GM19463 (cell line): Measurements from ENCODE around the gene AP3S1.
A peak's percentile ranks its signal among the peaks of the same experiment; 100 is the strongest.
"Not testable (repeated sequence)": the region's sequence is repeated elsewhere in the genome, so short reads cannot be mapped to it uniquely, and the experiment has no call there.

ENCODE experiments used
- ATAC-seq: cut with Tn5 transposase; IDR thresholded peaks from one replicate; pipeline ENCODE4 v1.9.1; 2021; ENCODE audit warnings: mild to moderate bottlenecking, moderate library complexity; ENCODE audit not compliant: unreplicated experiment

The AP3S1 gene

DNA sequence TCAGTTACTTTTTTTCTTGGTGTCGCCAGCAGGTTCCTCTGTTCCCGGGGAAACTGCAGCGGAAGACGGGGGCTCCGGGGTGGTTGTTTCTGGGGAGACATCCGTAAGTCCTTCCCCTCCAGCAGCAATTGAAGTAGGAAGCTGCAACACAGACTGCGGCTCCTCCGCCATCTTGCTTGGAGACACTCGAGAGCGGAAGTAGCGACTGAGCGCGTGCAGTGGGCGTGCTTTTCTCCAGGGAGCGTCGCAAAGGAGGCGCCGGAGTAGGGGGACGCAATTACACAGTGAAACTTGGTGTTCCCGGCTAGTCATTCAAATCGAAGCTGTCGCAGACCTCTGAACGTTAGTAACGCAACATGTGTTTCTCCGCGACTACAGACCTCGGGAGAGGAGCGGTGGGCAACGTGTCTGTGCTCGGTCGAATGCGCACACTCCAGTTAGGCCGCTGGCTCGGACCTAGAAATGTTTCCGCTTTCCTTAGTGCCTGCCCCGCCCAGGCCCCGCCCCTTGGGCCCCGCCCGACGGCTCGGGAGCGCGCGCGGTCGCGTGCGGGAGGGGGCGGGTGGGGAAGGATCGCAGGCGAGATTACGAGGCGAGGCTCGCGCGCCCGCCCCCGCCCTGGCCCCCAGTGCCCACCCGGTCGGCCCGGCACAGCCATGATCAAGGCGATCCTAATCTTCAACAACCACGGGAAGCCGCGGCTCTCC lies at the start of gene AP3S1, which contains the start of gene ATG12:
TSS of gene AP3S1 (plus strand) at position 554 of the 707 bp plus-strand sequence. CDS start at position 657, 103 bp downstream.
TSS of gene ATG12 (minus strand) at position 184 of the 707 bp plus-strand sequence. CDS start at position 171, 13 bp downstream.
- peak; percentile 75 for ATAC-seq

DNA sequence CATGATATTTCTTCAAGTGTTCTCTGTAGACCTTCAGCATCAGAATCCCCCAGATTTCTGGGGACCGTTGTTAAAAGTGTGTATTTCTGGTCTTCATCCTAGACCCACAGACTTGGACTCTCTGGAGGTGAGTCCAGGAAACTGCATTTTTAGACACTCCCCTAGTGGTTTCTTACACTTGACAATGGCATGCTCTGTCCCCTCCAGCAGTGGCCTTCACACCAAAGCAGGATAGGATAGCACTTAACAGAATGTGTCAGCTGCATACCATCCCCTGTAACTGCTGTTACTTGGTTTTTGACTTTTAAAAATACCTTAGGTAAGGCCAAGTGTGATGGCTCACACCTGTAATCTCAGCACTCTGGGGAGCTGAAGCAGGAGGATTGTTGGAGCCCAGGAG lies 46.0 kb upstream of the AP3S1 start:
- ATAC-seq = no peak

DNA sequence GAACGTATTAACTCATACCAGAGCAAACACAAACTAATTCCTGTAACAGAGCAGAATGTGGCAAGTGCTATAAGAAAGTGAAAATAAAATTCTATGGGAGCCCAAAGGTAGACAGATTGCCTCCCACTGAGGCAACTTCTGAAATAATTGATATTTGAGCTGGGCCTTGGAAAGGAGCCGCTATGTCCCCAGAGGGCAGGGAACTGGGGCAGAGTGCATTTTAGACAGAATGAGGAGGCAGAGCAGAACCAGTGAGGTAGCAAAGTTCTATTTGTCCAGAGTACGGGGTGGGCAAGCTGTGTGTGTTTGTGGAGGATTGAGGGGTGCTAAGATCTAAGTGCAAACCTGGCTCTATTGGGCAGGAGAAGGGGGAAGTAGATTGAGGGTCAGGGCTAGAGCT lies 45.1 kb upstream of the AP3S1 start:
- ATAC-seq = no peak

DNA sequence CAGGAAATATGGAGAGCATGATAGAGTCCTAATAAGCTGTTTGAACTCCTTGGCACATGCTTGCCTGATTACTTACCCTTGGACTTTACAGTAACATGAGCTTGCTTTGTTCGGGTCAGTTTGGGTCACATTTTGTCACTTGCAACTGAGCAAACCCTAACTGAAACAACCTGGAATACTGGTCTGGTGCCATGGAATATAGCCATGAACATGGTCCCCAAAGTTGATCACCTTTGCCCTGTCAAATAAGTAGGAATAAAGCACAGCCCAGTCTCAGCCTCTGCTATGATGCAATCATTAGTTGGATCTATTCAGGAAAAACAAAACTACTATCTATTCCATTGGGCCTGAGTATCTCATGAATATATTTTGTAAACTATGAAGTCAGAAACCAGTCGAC lies 43.5 kb upstream of the AP3S1 start:
- no peak for ATAC-seq

DNA sequence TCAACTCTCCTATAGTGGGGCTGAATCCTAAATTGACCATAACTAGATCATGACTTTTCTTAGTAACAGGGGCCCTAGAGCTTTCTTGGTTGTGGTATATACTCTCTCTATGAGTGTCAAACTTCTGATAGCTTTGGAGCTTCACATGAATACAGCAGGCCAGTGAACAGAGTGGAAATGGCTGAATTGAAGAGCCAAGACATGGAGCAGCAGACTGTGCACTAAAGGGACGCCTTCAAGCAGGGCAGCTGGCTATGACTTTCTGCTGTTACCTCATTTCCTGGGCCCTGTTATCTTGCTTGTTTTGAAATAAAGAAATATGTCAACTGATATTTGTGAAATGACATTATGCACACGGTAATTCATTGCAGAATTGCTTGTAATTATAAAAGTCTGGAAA lies 41.6 kb upstream of the AP3S1 start:
- ATAC-seq = no peak

DNA sequence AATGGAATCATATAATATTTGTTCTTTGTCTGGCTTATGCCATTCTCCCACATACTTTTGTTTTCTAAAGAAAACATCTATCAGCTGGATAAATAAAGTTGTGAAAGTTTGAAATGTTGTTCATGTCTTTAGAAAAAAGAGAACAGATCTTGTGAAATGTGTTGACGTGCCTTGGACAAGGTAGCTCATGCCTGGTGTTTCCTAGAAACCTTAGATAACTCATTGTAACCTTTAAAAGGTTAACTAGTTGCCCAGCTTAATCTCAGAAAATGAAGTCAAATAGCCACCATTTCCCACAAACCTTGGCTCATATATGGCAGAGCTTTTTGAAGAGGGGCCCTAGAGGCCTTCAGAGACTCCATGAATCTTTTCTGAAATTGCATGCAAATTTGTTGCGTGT lies 40.6 kb upstream of the AP3S1 start:
- no peak for ATAC-seq

DNA sequence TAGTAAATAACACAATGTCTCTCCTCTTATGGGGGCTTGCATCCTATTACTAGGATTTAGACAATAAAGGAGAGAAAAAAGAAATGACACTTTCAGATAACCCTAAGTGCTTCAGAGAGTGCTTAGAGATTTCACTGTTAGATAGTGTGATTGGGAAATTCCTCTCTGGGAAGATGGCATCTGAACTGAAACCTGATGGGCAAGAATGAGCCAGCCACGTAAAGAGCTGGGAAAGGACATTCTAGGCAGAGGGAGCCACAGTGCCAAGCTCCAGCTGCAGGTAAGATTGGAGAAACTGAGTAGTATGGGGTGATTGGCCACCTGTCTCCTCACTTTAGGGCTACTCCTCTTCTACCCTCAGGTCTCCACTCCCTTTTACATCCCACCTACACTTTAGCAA lies 39.8 kb upstream of the AP3S1 start:
- no peak for ATAC-seq

DNA sequence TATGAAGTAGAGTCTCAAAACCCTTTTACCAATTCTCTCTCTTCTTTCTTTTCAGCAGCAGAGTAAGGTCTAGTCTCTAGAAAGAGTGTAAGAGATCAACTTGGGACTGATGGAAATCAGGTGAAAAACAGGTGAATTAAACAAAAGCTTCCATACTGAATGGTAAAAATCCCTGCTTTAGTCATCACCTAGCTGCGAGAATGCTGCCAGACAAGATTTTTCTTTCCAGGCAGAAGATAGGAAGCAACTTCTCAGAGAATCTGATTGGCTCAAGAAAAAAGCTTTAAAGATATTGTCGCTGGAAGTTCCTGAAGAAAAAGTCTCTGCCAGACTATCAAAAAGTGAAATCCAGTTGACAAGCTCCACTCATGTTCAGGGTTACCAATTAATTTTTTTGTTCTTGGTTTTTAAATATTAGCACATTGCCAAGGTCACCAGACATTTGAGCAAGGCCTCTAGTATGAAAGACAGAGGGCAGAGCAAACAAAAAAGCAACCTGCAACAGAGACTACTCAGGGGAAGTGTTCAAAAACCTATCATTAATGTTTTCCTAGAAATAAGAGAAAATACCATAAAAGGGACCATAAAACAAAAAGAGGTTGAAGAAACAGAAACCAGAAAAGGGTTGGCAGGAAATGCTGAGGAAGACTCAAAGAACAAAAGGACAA lies 34.6 kb upstream of the AP3S1 start:
- no peak for ATAC-seq

DNA sequence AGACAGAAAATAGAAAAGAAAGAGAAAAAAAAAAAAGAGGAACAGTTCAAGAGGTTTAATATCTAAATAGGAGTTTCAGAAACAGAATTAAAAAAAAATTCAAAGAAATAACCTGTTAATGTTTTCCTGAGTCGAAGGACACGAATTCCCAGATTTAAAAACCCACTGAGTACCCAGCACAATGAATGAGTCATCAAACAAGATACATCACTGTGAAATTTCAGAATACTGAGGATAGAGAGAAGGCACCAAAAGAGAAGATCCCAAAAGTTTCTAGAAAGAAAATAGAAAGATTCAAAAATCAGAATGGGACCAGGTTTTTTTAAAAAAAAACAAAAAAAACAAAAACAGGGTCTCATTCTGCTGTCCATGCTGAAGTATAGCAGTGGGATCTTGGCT lies 34.1 kb upstream of the AP3S1 start:
- ATAC-seq = no peak

DNA sequence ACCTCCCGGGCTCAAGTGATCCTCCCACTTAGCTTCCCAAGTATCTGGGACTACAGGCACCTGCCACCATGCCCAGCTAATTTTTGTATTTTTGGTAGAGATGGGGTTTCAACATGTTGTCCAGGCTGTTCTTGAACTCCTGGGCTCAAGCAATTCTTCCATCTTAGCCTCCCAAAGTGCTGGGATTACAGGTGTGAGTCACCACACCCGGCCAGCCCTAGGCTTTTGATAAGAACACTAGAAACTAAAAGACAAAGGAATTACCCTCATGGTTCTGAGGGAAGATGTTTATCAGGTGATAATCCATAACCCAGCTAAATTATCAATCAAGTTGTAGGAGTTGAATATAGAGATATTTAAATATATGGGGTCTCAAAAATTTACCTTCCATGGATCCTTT lies 33.7 kb upstream of the AP3S1 start:
- ATAC-seq = not testable (repeated sequence)

DNA sequence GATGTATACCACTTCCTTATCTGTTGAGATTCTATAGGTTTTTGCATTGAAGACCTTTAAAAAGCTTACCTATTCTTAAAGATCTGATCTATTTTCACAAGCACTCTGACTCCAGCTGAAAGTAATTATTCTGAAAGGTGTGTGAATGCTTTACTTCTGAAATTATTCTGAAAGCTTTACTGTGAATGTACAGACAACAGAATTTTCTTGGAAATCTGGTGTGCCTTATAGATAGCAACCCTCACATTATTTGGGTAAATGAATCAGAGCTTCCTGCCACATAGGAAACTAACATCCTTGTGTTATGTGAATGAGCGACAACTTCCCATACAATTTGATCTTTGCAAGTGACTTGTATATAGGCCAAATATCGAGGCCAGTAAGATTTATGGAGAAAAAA lies 31.8 kb upstream of the AP3S1 start:
- ATAC-seq = no peak

DNA sequence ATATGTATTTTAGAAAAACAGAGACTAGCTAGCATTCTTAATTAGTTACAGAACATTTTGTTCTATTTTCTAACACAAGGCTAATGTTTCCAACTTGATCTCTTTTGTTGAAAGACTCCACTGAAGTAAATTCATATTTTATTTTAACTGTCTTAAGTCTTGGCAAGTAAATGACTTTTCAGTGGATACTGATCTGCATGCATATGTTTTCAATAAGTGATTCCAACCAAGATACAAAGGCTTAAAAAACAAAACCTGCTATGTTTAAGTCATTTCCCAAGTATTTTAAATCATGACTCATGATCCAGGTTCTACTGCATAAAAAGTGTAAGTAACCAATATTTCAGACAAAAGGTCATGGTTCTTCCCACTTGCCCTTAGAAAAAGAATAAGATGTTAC lies 31.0 kb upstream of the AP3S1 start:
- ATAC-seq = no peak

DNA sequence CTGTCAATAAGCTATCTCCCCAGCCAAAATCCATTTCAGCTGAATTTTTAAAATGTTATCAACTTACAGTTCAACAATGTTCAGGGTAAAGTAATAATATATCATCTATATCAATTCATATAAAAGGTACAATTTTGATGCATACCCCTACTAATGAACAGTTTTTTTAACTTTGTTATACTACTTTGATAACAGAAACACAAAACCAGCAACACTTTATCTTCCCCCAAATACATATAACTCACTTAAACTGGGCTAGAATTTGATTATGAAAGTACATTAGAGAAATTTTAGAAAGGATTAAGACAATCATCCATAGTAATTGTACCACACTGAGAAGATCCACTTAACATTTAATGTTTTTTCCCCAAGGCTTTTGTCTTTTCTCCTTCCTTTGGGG lies 30.3 kb upstream of the AP3S1 start:
- no peak for ATAC-seq

DNA sequence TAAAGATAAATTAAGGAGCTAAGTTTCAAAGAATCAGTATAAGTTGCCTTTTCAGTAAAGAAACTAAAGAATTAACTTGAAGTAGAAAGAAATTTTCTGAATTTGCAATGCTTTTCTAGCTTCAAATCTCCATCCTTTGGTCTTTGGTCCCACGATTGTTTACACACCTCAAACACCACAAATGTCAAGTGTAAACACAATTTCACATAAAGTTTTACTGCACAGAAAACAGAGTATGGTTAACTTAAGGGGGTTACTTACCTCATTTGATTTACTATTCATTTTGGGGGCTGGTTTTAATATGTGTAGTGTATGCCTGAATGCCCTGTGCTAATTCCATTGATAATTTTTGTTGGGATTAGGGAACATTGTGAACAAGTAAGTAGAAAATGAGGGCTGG lies 29.4 kb upstream of the AP3S1 start:
- ATAC-seq = no peak

DNA sequence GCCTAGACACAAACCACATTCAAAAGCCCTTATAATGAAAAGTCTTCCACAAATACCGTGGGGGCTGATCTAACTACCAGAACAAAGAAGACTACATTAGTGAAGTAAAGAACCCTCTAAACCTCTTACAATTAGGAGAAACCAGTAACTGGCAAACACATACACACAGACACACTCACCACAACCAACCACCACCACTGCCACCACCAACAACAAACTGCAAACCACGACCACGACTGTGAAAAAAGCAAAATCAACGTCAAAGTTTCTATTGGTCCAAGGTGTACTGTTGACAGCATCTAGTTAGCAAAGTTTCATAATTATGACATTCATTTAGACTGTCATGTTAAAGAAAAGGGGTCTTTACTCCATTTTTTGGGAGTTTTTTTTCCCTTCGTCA lies 28.0 kb upstream of the AP3S1 start:
- ATAC-seq = no peak

DNA sequence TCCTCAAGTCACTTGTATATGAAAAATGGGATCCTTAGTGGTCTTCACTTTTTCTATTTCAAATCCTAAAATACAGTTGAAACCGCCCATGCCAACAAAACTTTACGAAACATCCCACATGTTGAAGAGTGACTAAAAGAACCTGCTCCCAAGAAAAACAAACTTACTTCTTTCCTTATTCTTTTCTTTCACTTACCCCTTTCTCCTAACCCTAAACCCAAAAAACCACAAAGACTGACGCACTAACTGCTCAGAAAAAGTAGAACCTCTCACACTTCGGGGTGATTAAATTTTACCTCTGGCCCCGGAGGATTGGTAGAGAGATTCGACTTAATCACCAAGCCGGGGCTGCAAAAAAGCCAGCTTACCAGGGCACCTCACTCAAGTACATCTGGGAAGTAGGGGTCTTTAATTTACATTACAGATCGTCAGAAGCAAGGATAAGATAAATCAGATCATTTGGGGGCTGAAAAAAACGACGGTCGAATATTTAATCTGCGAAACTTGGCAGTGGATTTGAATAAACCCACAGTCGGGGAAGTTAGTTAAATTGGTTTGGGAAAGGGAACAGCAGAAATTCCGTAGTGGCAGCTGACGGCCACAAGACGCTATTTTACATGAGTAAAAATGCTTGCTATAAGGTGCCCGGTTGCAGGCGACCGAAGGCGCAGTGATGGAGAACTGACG lies 26.6 kb upstream of the AP3S1 start:
- ATAC-seq = no peak

DNA sequence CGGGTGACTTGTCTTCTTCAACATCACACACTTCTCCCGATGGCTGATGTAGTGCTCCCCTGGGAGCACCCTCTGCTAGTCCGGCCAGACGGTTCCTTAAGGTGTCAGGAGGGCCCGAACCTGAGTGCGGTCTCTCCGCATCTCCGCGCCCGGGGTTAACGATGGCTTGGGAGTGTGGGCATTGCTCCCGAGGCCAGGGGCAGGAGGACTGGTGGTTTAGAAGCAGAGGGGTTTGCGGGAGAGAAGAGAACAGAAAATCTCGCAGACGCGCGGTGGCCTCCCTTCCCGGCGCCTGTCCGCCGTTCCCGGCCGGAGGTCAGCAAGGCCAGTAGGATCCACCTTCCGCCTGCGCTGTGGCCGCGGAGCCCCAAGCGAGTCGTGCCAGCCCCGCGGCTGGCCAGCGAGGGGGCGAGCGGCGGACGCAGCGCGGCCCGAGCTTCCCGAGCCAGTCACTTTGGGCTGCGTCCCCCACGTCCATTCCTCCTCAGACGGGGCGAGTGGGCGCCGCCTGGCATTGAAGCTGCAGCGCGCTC lies 26.0 kb upstream of the AP3S1 start:
- no peak for ATAC-seq

DNA sequence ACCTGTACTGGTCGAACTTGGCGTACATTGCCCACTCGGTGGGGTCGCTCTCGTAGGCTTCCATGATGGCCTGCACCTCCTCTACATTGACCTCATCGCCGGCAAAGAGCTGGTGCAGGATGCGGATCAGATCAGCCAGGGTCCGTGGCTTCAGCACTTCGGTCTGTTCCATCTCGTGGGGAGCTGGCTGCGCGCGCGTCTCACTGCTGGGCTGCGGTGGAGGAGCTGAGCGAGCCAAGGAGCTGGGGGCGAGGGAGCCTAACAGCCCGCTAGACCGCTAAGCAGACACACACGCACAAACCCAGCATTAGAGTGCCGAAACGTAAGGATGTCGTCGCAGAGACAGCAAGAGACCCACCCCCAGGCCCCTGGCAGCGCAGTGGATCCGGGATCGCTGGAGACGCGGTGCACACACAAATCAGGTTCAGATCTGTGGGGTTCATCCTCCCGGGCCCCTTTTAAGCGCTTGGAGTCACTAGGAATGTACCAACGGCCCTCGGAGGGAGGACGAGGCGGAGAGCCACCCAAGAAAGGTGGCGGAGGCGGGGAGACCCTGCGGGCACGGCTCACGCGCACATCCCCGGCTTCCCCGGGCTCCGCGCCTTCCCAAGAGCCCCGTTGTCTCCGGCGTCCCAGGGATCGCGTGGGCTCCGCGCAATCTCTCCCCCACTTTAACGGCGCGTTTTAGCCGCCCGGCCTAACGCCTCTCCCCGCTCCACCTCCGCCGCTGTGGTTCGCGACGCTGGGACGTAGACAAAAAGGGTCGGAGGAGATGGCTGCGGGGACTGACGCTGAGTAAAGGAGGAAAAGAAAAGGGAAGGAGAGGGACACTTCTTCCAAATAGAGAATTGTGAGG lies 25.3 kb upstream of the AP3S1 start, which contains the start of gene CDO1:
TSS of gene CDO1 (minus strand) at position 434 of the 856 bp plus-strand sequence. CDS start at position 172, 262 bp downstream.
- ATAC-seq = no peak

DNA sequence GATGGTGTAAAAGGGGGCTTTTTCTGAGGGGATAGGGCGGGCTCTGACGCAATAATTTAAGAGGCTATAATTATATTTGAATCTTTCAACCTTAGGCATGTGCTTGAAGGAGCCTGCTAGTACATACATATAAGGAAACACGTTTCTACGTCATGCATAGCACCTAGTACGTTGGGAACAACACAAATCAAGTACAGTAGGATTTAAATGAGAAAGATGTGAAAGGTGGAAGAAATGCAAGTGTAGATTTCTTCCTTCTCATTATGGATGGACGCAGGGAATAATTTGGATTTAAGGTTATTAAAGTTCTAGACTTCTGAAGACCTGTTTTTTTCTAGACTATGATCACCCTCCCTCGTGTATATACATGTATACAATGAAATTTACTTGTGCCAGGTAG lies 24.3 kb upstream of the AP3S1 start:
- ATAC-seq = no peak

DNA sequence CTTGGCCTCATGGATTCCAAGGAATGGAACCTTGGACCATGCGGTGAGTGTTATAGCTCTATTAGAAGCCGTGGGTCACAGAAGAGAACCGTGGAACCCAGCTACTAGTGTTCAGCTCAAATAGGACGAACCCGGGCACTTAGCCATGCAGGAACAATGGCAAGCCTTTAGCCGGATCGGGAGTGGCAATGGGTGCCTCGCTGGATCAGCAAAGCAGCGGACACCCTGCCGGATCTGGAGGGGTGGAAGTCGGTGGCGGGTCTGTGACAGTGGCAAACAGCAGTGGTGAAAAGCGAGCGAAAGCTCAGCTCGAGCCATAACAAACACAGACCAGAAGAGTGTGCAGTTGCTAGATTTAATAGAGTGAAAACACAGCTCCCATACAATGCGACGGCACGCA lies 22.9 kb upstream of the AP3S1 start:
- no peak for ATAC-seq

DNA sequence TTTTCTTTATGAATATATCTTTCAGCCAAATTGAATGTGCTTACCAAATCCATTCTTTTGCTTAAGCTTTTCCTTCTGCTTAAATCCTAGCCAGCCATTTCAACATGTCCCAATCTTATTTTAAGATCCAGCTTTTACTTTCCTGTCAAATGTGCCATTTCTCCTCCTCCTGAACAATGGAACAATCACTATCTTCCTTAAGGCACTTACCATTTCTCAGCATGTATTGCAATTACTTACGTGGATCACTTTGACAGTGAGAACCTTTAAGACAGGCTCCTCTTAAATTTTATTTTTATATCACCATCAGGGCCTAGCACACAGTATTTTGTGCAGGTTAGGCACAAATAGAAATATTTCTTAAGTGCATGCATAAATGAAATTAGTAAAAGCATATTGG lies 20.9 kb upstream of the AP3S1 start:
- no peak for ATAC-seq
